ENCODE measurements around the gene N4BP2L2.

DNA sequence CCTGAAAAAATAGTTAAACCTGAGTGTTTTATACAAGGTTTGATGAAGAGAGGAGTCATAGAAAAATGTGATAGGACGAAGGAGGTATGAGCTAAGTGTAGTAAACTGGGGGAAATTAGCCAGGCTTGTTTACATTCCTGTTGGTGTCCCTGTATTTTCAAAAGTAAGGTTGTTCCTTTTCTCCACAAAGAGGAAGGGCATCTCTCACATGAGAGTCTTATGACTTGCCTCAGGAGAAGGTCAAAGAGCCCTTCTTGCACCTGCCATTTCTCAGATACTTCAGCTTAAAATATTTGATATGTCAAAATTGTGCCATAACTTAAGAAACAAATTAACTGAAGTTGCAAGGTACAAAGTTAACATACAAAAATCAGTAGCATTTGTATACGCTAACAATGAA, 3.6 kb upstream of the N4BP2L2 start:
- no peak for TF ChIP-seq POU2F2 (IDR thresholded peaks at IDR 0.05; ENCODE audit: low read depth, low read length)
- TF ChIP-seq POLR2A (IDR thresholded peaks at IDR 0.05; ENCODE audit: low read depth, low read length) = no peak
- TF ChIP-seq TAF1 (IDR thresholded peaks at IDR 0.05; ENCODE audit: low read depth, low read length) = no peak
- TF ChIP-seq POLR2AphosphoS5 (IDR thresholded peaks at IDR 0.05; ENCODE audit: low read depth, low read length) = no peak

Measured in GM12891 (cell line).